Vagina (tissue), 2 donors: ENCODE data around the gene AQP12A. TPM values are rescaled to one million over a fixed set of nuclear protein-coding genes. Genes with fewer than 3 reads are reported as not detected.

Experiments used
- DNase-seq, 2 donors: peaks; one replicate each; pipeline ENCODE4 v3.0.0-alpha.2; 2017; ENCODE audit errors: extremely low spot score in 2 of 2
- H3K27ac ChIP-seq: fragments of 200-600 bp; sonication (generic); one replicate; pipeline ENCODE4 v1.5.1; 2019
- H3K27me3 ChIP-seq: fragments of 200-600 bp; sonication (generic); one replicate; pipeline ENCODE4 v1.5.1; 2019
- H3K36me3 ChIP-seq, 2 donors: fragments of 200-600 bp; sonication (generic); one replicate each; pipeline ENCODE4 v1.5.1; 2017 to 2019
- H3K4me1 ChIP-seq: fragments of 200-600 bp; sonication (generic); one replicate; pipeline ENCODE4 v1.5.1; 2019
- H3K4me3 ChIP-seq, 2 donors: fragments of 200-600 bp; sonication (generic); 1 replicate in 1 of 2; 2 replicates in 1 of 2; pipeline ENCODE4 v1.5.1; 2016 to 2019
- H3K9me3 ChIP-seq: fragments of 200-600 bp; sonication (generic); one replicate; pipeline ENCODE4 v1.5.1; 2019
- CTCF ChIP-seq, 3 experiments: fragments of 450-650 bp in 2 of 3; fragments of 200-600 bp in 1 of 3; sonication (generic) in 1 of 3; IDR thresholded peaks; one replicate each; pipeline ENCODE4 v1.5.1; 2017 to 2019; ENCODE audit warnings: antibody characterized with exemption in 3 of 3, mild to moderate bottlenecking in 2 of 3, moderate library complexity in 2 of 3
- POLR2A ChIP-seq, 2 donors: fragments of 450-650 bp; IDR thresholded peaks; one replicate each; pipeline ENCODE4 v1.6.1; 2017; ENCODE audit warnings: antibody characterized with exemption in 2 of 2, mild to moderate bottlenecking in 2 of 2, moderate library complexity in 2 of 2
- POLR2AphosphoS5 ChIP-seq, 2 donors: sonication (generic); formaldehyde crosslinking; IDR thresholded peaks; one replicate each; pipeline ENCODE4 v1.9.0; 2017; ENCODE audit warnings: antibody characterized with exemption in 2 of 2, mild to moderate bottlenecking in 2 of 2, low read depth in 1 of 2; ENCODE audit not compliant: insufficient read depth in 1 of 2
- intact Hi-C: fragments of 100-400 bp; cut with DNase I; formaldehyde crosslinking; loops from one replicate; pipeline ENCODE4 v1.15.1; 2023
- total RNA-seq: library from RNA; depleted of rRNA; stranded (reverse); fragments of >200 nt; gene quantifications from one replicate; pipeline ENCODE4 v1.2.3, GENCODE V29; 2016

The AQP12A gene
- total RNA-seq, 1 donor from 2014 or later, result not detected

GRCh38 chr2:240737512-240737911 is 45.8 kb downstream of the AQP12A start:
- Histone ChIP-seq H3K36me3 (no peaks in the 10 kb centered on the region), H3K27ac (no peak overlapping the region), H3K27me3 (no peaks in the 10 kb centered on the region), H3K4me1 (no peaks in the 10 kb centered on the region), H3K9me3 (no peaks in the 10 kb centered on the region), H3K4me3 (no peak overlapping the region)
- TF ChIP-seq CTCF (IDR thresholded peaks at IDR 0.05) (no peak), POLR2A (IDR thresholded peaks at IDR 0.05) (no peak), POLR2AphosphoS5 (IDR thresholded peaks at IDR 0.05; ENCODE audit: insufficient read depth in 1 of 2, low read depth in 1 of 2) (no peak)
- intact Hi-C loops, result no loop called here
- DNase-seq, result no peak

DNA sequence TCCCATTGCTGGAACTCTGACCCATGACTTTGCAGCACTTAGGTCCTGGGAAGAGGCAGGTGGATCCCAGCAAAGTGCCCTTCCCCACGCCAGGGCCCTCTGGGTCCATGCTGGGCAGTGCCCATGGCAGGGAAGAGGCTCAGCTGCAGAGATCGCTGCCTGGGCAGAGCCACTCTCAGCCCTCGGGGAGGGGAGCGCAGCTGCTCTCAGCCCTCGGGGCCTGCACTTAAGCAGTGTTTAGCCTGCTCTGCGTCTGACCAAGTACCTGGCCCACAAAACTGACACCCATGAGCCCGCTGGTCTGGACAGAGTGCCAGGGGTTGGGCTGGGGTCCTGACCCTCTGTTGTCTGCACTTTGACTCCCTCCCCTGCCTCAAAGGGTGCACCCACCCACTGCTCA is 46.3 kb downstream of the AQP12A start:
- no peak for TF ChIP-seq POLR2AphosphoS5 (IDR thresholded peaks at IDR 0.05; ENCODE audit: insufficient read depth in 1 of 2, low read depth in 1 of 2)
- no peak for TF ChIP-seq POLR2A (IDR thresholded peaks at IDR 0.05)
- TF ChIP-seq CTCF (IDR thresholded peaks at IDR 0.05), result no peak
- no peaks in the 10 kb centered on the region for H3K4me1 ChIP-seq
- intact Hi-C loops, result no loop called here

GRCh38 chr2:240739797-240740196 is 48.1 kb downstream of the AQP12A start:
- TF ChIP-seq CTCF (IDR thresholded peaks at IDR 0.05) (no peak), POLR2AphosphoS5 (IDR thresholded peaks at IDR 0.05; ENCODE audit: insufficient read depth in 1 of 2, low read depth in 1 of 2) (no peak), POLR2A (IDR thresholded peaks at IDR 0.05) (no peak)
- H3K4me3 ChIP-seq, result no peak overlapping the region
- DNase-seq, result no peak
- no peak overlapping the region for H3K27ac ChIP-seq
- no peaks in the 10 kb centered on the region for H3K4me1 ChIP-seq
- H3K27me3 ChIP-seq, result no peaks in the 10 kb centered on the region
- no peaks in the 10 kb centered on the region for H3K36me3 ChIP-seq
- H3K9me3 ChIP-seq, result no peaks in the 10 kb centered on the region
- intact Hi-C loops, result no loop called here

More for the DNA sequence above, 46.3 kb downstream of the AQP12A start:
- no peaks in the 10 kb centered on the region for H3K27me3 ChIP-seq
- no peak overlapping the region for H3K27ac ChIP-seq
- no peak overlapping the region for H3K4me3 ChIP-seq
- no peaks in the 10 kb centered on the region for H3K9me3 ChIP-seq
- no peak for DNase-seq
- H3K36me3 ChIP-seq, result no peaks in the 10 kb centered on the region

GRCh38 chr2:240741091-240741490 is 49.4 kb downstream of the AQP12A start:
- no peak overlapping the region for H3K4me3 ChIP-seq
- H3K27ac ChIP-seq, result no peak overlapping the region
- no peaks in the 10 kb centered on the region for H3K9me3 ChIP-seq
- H3K4me1 ChIP-seq, result no peaks in the 10 kb centered on the region
- TF ChIP-seq POLR2AphosphoS5 (IDR thresholded peaks at IDR 0.05; ENCODE audit: insufficient read depth in 1 of 2, low read depth in 1 of 2) (no peak), POLR2A (IDR thresholded peaks at IDR 0.05) (no peak), CTCF (IDR thresholded peaks at IDR 0.05) (no peak)
- no peaks in the 10 kb centered on the region for H3K36me3 ChIP-seq
- H3K27me3 ChIP-seq, result no peaks in the 10 kb centered on the region
- intact Hi-C loops, result no loop called here
- no peak for DNase-seq

GRCh38 chr2:240742602-240743095 is 51.0 kb downstream of the AQP12A start:
- Histone ChIP-seq H3K9me3 (no peaks in the 10 kb centered on the region), H3K27me3 (no peaks in the 10 kb centered on the region), H3K36me3 (no peaks in the 10 kb centered on the region), H3K4me3 (no peak overlapping the region), H3K27ac (no peak overlapping the region), H3K4me1 (no peaks in the 10 kb centered on the region)
- no peak for DNase-seq
- intact Hi-C loops, result no loop called here
- TF ChIP-seq CTCF (IDR thresholded peaks at IDR 0.05), result no peak
- TF ChIP-seq POLR2A (IDR thresholded peaks at IDR 0.05), result no peak
- TF ChIP-seq POLR2AphosphoS5 (IDR thresholded peaks at IDR 0.05; ENCODE audit: insufficient read depth in 1 of 2, low read depth in 1 of 2), result no peak
